ENCODE measurements around the gene PPP5C.
"Not testable (repeated sequence)": the region's sequence is repeated elsewhere in the genome, so short reads cannot be mapped to it uniquely, and the experiment has no call there.

PPP5C gene

DNA sequence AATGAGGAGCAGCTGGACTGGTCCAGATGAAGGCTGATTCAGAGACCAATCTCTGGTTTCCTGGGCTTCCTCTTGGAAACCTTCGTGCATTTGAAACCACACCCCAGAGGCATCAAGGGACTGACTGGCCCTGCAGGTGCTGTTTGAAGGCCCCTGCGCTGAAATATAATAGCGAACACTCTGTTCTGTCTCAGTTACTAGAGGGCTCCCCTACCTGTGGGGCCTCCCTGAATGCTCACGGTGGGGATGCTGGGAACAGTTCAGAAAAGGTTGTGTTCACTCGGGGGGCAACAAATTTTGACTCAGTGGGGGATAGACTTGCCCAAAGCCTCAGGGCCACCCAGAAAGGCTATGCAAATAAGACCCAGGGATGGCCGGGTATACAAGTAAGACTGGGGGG is 60.1 kb downstream of the PPP5C start:
- in situ Hi-C loops (cut with MboI; ENCODE audit: low sequenced_read_pairs): no loop called here

DNA sequence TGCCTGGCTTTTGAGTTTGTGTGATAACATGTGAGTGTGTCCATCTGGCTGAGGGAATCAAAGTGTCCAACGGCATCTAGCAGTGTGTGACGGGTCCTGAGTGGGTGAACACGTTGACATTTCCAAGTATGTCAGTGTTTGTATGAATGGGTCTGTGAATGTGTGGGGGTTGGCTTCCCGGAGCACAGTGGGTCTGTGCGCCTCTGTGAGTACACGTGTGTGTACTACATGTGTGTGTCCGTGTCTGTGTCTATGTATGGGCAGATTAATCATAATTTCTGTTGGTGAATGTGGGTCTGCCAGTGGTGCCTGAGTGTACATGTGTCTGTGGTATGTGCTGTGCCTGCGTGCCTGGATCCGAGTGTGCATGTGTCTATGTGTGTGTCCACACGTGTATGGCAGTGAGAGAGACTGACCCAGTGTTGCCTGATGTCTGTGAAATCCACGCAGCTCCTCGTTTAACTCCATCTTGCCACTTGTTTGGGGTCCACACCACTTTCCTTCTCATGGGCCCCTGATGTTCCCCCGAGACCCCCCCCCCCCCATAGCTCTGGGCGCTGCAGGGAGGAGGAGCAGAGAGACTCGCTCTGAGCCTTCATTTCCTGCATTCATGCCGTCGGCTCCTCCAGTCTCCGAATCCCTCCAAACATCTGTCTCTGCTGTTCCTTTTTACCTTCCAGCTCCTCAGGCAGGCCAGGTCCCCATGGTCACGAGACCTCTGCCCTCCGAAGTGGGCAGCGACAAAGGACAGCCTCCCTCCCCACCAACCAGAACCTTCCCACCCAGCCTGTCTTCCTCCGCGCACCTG is 61.2 kb downstream of the PPP5C start:
- in situ Hi-C loops (cut with MboI; ENCODE audit: low sequenced_read_pairs): no loop called here

DNA sequence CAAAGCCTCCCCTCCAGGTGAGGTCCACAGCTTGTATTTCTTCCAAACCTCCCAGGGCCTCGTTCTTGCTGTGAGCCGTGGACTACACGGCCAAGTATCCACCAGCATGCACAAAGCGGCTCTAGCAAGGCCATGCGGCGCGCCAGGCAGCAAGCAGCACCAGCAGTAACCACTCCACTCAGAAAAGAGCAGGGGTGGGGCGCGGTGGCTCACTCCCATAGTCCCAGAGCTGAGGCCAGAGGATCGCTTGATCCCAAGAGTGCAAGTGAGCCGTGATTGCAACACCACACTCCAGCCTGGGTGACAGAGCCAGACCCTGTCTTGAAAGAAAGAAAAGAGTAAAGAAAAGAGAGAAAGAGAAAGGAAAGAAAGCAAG is 61.8 kb downstream of the PPP5C start:
- in situ Hi-C loops (cut with MboI; ENCODE audit: low sequenced_read_pairs): no loop called here

DNA sequence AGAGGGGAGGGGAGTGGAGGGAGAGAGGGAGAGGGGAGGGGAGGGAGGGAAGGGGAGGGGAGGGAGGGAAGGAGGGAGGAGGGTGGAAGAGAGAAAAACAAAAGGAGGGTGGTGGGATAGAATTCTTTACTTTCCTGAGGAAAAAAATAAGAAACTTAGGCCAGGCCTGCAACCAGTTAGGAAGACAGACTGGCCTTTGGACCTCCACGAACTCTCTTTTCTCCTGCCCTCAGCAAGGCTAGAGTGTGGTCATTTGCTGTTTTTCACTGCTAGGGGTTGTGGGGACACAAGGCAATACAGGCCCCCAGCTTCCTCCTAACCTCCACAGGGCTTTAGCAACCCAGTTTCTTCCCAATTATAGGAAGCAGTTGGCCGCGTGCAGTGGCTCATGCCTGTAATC is 62.3 kb downstream of the PPP5C start:
- in situ Hi-C loops (cut with MboI; ENCODE audit: low sequenced_read_pairs): no loop called here

DNA sequence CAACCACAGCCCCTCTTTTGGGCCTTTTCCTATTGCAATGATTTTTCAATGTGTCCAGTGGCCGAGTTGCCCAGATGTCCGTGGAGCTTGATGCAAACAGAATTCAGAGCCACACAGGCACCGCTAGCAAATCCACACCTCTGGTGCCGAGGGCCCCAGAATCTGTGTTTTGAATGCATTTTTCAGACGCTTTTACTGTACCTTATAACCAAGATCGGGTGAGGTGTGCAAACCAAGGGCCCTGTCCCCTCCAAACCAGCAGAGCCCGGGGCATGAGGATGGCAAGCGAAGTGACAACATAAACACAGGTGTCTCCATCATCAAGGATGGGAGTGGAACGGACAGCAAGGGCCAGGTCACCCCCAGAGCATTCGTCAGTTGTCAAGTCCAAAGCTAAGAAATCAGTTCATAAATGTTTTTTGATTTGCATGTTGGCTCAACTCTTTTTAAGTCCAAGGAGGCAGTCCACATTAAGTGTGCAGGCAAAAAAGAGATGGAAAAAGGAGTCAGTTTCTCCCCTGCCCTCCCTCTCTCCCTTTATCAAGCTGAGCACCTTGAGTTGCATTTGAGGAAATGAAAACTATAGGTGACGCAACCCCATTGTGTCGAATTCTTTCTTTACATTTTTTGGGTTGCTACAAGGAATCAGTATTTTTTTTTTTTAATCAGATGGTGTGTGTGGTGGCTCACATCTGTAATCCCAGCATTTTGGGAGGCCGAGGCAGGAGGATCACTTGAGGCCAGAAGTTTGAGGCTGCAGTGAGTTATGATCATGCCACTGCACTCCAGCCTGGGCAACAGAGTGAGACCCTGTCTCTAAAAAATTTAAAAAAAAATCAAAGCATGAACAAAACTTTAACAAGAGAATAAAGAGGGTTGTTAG is 63.6 kb downstream of the PPP5C start:
- in situ Hi-C loops (cut with MboI; ENCODE audit: low sequenced_read_pairs): no loop called here

DNA sequence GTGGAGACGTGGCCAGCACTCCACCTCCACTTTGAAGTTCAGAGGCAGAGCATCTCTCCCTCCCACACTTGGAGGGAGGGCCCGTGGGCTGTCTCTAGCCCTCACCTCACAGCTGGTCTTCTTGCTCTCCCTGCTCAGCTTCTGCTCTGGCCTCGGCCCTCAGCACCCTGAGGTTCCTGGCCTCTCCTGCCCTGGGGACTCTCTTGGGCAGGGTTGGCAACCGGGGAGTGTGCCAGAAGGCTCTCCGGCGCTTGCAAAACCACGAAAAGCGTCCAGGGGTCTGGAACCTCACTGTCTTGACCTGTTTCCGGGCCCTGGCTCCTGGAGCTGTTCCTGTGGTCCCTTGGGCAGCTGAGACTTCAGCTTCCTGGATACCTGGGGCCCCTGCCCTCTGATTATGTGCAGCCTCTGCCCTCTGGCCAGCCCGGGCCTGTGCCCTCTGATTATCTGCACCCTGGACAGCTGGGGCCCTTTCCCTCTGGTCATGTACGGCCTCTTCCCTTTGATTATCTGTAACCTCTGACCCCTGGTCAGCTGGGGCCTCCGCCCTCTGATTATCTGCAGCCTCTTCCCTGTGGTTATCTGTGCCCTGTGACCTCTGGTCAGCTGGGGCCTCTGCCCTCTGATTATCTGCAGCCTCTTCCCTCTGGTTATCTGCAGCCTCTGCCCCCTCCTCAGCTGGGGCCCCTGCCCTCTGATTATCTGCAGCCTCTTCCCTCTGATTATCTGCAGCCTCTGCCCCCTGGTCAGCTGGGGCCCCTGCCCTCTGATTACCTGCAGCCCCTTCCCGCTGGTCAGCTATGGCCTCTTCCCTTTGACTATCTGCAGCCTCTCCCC is 64.4 kb downstream of the PPP5C start:
- in situ Hi-C loops (cut with MboI; ENCODE audit: low sequenced_read_pairs): no loop called here

DNA sequence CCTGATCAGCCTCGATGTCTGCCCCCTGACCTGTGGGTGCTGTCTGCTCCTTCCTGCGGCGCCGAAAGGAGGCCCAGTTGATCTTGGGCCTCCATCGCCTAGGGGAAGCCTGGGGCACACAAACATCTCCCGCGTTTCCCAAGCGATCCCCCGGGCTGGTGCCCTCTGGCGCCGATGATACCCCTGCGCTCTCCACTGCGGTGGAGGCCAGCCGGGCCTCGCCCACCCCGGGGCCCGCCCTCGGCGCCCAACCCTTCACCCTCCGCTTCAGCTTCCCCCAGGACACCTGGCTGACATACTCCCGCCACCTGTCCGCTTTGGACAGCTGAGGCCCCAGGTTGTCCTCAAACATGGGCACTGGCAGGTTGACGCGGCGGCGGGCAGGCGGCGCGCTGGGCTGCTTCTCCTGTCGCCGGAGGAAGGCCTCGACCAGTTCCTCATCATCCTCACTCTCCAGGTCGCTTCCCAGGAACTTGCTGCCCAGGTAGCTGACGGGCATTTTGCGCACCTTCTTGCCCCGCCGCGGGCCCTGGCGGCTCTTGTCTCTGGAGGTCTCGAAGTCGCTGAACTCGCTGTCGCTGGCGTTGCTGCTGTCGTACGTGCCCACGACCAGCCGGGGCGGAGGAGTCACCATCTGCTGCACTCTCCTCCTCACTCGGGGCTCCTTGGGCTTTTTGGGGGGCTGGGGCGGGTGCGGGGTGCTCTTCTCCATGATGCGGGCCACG is 65.2 kb downstream of the PPP5C start:
- in situ Hi-C loops (cut with MboI; ENCODE audit: low sequenced_read_pairs): no loop called here

DNA sequence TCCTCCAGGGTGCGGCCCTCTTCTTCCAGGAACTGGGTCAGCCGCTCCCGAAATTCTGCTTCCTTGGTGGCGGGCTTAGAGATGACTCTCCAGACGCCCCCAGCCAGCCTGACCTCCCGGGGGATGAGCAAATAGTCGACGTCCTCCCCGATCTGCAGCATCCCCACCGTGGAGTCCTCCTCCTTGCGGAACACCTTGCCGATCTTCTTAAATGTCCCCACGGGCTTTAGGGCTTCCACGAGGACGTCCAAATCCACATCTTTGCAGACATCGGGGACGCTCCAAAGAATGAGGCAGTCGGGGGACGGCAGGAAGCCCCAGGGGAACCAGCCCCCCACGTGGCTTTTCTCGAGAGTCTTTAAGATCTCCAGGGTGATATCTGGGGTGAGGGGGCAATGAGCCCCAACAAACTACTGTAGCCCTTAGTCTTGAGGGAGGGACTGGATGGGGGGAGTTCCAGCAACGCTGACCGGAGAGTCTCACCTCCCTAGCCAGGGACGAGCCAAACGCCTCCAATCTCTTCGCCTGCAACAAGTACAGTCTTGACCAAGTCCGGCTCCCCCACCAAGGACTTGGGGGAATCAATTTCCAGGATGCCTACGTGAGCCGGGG is 65.9 kb downstream of the PPP5C start:
- in situ Hi-C loops (cut with MboI; ENCODE audit: low sequenced_read_pairs): no loop called here

DNA sequence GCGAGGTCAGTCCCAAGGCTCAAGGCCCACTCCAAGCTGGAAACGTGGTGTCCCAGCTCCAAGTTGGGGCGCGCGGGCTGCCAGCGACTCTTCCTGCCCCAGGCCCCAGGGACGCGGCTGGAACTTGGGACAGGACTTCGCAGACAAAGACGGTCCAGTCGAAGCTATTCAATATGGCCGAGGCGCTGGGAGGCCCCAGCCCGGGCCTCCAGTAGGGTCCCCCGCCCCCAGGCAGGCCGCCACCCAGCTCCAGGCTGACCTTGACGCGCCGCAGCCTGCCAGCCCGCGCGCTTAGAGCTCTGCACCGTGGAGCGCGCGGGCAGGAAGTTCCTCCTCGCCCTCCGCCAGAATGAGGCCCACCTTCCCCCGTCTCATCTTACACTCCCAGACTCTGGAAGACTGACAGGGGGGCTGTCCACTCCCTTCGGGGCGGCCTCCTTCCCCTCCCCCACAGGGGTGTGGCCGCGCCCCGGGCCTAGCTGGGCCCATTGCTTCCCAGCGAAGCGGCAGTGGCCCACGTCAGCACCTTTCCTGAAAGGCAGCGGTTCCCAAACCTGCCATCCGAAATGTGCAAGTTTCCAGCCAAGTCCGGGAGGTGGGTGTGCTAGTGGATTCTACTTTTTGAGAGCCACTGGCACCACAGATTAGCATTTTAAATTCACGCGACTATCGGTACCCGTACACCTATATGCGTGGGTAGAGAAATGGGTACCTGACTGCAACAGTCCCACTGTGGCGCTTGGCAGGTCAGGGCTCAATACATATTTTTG is 66.6 kb downstream of the PPP5C start, which contains the start of gene CCDC8:
Gene CCDC8, minus strand, starts transcription at position 303 of the 770 bp plus-strand sequence. CDS start 754 bp downstream, outside the sequence.
- in situ Hi-C loops (cut with MboI; ENCODE audit: low sequenced_read_pairs): no loop called here

DNA sequence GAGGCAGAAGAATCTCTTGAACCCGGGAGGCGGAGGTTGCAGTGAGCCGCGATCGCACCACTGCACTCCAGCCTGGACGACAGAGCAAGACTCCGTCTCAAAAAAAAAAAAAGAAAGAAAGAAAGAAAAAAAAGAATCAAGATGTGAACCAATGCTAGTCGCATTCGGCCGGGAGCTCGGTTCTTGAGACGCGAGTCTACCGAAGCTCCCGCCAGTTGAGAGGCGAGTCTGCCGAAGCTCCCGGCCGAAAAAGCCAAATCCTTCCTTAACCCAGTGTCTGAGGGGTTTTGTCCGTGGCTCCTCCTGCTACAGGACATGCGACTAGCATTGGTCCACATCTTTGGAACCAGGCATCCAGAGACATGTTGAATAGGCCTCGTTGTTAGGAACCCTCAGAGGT is 68.0 kb downstream of the PPP5C start:
- in situ Hi-C loops (cut with MboI; ENCODE audit: low sequenced_read_pairs): not testable (repeated sequence)

DNA sequence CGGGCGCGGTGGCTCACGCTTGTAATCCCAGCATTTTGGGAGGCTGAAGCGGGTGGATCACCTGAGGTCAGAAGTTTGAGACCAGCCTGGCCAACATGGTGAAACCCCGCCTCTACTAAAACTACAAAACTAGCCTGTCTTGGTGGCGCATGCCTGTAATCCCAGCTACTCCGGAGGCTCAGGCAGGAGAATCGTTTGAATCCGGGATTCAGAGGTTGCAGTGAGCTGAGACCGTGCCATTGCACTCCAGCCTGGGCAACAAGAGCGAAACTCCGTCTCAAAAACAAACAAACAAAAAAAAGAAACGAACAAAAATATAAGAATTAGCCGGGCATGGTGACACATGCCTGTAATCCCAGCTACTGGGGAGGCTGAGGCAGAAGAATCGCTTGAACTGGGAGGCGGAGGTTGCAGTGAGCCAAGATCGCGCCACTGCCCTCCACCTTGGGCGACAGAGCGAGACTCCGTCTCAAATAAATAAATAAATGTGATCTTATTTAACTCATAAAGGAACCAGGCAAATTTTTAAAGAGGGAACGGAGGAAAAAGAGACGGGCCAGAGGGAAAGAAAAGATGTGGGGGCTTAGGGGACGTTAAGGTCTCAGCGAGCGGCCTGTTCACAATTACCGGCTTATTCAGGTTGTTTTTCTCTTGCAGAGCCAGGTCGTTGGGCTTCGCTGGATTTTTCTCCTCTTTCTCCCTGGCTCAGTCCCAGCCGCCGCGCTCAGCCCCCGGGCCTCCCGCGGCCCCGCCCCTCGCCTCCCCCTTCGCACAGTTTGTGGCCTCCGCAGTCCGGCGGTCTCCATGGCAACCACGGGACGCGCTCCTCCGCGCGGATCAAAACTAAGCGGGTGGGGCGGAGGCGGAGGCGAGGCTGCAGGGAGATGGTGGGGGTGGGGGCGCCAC is 69.2 kb downstream of the PPP5C start:
- in situ Hi-C loops (cut with MboI; ENCODE audit: low sequenced_read_pairs): not testable (repeated sequence)

DNA sequence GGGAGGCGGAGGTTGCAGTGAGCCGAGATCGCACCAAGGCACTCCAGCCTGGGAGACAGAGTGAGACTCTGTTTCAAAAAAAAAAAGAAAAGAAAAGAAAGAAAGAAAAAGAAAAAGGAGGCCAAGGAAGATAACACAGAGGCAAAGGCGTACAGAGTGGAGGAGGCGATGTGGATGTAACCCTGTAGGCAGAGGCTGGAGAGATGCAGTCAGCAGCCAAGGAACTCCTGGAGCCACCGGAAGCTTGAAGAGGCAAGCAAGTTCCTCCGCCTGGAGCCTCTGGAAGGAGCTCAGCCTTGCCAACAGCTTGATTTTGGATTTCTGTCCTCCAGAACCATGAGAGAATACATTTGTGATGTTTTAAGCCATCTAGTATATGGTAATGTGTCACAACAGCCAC is 73.2 kb downstream of the PPP5C start:
- in situ Hi-C loops (cut with MboI; ENCODE audit: low sequenced_read_pairs): no loop called here

DNA sequence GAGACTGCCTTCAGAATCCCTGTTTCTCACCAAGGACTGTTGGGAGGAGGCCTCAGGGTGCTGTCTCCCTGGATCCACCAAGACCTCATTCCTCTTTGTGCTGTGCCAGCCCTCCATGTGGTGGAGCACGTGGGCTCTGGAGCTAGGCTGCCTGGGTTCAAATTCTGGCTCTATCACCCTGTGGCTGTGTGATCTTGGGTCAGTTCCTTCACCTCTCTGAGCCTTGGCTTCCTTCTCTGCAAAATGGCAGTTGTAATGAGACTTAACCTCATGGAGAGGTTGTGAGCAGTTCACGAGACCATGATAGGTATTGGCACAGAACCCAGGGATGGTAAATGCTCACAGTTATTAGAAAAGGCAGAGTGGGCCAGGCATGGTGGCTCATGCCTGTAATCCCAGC is 75.5 kb downstream of the PPP5C start:
- in situ Hi-C loops (cut with MboI; ENCODE audit: low sequenced_read_pairs): no loop called here

DNA sequence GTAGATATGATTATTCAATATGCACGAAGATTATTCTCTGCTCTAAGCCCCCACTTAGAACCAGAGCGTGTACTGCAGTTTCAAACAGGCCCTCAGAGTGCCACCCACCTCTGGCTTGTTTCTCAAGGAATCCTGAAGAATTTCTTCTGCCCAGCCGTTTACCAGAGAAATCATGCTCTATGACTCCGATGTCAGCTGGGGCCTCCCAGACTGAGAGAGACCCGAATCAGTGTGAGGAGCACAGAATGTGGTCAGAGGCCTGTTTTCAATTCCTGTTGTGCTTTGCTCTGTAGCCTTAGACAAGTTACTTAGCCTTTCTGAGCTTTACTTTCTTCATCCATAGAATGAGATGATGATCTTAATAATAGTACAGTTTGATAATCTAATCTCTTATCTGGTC is 76.3 kb downstream of the PPP5C start:
- in situ Hi-C loops (cut with MboI; ENCODE audit: low sequenced_read_pairs): no loop called here

DNA sequence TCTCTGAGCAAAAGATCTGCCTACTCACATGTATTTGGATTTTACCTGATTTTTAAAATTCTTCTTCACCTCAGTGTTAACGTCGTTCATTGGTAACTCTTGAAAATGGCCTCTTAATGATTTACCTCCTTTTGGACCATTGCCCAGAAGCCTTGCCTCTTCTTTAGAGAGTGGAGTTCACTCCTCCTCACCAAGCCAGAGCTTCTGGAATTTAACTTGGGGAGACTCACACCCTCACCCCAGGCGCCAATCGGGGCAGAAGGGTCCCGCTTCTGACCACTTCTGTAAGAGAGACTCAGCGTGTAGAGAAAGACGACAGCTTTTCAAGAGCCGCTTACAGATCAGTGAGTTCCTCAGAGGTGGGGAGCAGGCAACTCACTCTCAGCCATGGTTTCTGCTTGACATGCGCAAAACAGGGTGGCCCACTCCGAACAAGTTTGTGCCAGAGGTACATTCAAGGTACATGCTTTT is 79.2 kb downstream of the PPP5C start:
- in situ Hi-C loops (cut with MboI; ENCODE audit: low sequenced_read_pairs): no loop called here

DNA sequence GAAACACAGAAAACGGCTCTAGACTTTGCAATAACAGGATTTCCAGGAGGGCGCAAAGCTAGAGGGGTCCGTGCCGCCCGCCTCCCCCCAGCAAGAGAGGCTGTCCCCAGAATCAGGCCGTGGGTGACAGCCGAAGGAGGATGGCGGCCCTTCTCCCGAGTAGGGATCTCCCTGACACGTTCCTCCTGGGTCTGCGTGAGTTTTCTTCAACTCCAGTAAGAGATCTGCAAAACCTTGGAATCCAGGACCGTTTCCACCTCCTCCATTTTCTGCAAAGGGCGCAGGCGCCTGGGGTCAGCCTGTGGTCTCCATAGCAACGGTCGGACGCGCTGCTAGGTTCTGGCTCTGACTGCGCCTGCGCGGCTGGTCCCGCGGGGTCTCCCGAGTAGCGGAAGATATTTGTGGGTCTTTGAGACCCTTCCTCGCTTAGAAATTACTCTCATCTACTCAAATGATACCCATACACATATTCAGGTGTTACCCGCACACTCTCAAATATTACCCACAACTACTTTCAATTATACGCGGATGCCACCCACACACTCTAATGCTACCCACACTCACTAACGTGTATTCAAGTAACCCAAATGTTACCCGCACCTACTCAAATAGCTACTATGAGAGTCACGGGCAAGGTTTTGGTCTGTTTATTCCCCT is 79.7 kb downstream of the PPP5C start:
- in situ Hi-C loops (cut with MboI; ENCODE audit: low sequenced_read_pairs): no loop called here

DNA sequence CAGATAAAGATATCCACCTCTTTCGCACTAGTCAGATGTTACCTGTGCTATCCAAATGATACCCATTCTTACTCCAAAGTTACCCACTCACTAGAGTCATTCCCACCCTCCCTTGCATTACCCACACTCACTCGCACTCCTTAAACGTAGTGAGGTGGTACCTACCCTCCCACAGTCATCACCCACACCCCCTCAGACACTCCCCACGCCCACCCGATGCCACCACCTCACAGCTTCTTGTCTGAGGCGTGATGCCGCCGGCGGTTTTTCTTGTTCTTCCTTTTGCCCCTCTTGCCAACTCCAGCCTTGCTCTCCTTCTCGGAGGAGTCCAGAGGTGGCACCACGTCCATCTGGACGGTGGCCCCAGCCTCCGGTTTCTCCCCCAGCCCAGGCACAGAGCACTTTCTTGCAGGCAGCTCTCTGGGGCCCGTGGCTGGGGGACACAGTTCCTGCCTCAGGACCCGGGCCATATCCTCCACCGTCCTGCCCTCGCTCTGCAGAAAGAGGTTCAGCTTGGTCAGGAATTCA is 80.7 kb downstream of the PPP5C start:
- in situ Hi-C loops (cut with MboI; ENCODE audit: low sequenced_read_pairs): no loop called here
